ENCODE data around the gene EFCC1.

- TF ChIP-seq POLR2A (IDR thresholded peaks at IDR 0.05), result no peak
- TF ChIP-seq CTCF (IDR thresholded peaks at IDR 0.05), result no peak
These were observed 25.8 kb upstream of the EFCC1 start for GRCh38 chr3:128975276-128975675.
